ENCODE data around the gene SMC6. TPM values are rescaled to one million over a fixed set of nuclear protein-coding genes. Genes with fewer than 3 reads are reported as not detected.

The SMC6 gene
- 10 to 100 TPM; 15.7 to 49.1 (median 36.2) TPM for total RNA-seq

DNA sequence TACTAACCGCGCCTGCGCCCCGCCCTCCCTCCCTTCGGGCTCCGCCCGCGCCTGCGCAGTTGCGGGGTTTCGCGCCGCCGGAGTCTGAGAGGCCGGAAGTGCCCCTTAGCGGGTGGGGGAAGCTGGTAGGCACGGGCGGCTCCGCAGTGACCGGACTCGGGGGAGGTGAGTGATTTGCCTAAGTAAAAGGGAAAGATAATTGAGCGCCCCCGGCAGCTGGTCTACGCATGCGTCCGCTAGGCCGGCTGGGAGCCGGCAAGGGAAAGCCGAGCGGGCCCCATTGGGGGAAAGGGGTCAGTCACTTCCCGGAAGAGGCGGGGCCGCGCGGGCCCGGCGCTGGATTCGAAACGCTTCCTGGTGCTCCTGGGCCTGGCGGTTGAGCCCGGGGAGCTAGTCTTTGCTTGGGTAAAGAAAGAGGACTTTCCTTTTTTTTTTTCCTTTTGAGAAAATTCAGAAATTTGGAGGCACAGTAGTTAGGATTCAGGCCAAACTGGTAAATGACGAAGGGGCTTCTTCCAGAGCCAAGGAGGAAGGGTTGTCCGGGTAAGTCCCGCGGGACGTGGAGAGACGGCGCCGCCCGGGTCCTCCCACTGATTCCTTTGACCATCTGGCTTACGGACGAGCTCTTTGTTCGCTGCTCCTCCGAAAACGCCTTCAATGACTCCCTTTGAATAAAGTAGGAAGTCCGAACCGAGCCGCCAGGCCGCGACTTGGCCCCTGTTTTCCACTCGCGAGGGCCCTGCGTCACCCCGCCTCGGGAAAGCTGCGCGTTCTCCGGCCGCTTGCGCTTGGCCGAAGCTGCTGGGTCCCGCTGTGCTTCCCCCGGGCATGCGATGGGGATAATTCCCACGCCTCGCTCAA, at the start of gene SMC6, which contains the start of gene GEN1:
Gene SMC6, minus strand, starts transcription at position 8 of the 861 bp plus-strand sequence. CDS start 7,864 bp downstream, outside the sequence.
Gene GEN1, plus strand, starts transcription at position 336 of the 861 bp plus-strand sequence. CDS start 5,806 bp downstream, outside the sequence.
- no peaks in the 10 kb centered on the region for H3K9me3 ChIP-seq
- H3K4me3 ChIP-seq, result peak within 1 kb of the TSS; percentile 80 to 92 (median 84)
- no peaks in the 10 kb centered on the region for H3K36me3 ChIP-seq
- no peaks in the 10 kb centered on the region for H3K27me3 ChIP-seq
- intact Hi-C loops (cut with DNase I; ENCODE audit: low total_unique reads), result no loop called here
- TF ChIP-seq POLR2AphosphoS5 (IDR thresholded peaks at IDR 0.05), result peak in 2 of 3 donors; percentile 4 to 51
- TF ChIP-seq, protein P1, sequence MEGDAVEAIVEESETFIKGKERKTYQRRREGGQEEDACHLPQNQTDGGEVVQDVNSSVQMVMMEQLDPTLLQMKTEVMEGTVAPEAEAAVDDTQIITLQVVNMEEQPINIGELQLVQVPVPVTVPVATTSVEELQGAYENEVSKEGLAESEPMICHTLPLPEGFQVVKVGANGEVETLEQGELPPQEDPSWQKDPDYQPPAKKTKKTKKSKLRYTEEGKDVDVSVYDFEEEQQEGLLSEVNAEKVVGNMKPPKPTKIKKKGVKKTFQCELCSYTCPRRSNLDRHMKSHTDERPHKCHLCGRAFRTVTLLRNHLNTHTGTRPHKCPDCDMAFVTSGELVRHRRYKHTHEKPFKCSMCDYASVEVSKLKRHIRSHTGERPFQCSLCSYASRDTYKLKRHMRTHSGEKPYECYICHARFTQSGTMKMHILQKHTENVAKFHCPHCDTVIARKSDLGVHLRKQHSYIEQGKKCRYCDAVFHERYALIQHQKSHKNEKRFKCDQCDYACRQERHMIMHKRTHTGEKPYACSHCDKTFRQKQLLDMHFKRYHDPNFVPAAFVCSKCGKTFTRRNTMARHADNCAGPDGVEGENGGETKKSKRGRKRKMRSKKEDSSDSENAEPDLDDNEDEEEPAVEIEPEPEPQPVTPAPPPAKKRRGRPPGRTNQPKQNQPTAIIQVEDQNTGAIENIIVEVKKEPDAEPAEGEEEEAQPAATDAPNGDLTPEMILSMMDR (IDR thresholded peaks at IDR 0.05), result no peak
- peak within 1 kb of the TSS; percentile 95 to 97 (median 96) for H3K27ac ChIP-seq
- in situ Hi-C loops (cut with MboI; ENCODE audit: low pct_ligation_motif_present in 1 of 4, low pct_unique_long_range_greater_than_20kb in 1 of 4, low sequenced_read_pairs in 3 of 4), result no loop called here
- DNase-seq, result peak; percentile 93
- peaks cover 5 to 50% (median 22%) of the 10 kb centered on the region in 4 donors for H3K4me1 ChIP-seq
- WGBS, 2 donors (ENCODE audit: low coverage in 1 of 2), result 0% methylated on average over 76 of the region's 76 CpGs; no CpG with 5 or more reads in 1 of the 2 donors

- DNase-seq, result peak; percentile 75
Observed at GRCh38 chr2:17800693-17801458, 47.3 kb upstream of the SMC6 start.

DNA sequence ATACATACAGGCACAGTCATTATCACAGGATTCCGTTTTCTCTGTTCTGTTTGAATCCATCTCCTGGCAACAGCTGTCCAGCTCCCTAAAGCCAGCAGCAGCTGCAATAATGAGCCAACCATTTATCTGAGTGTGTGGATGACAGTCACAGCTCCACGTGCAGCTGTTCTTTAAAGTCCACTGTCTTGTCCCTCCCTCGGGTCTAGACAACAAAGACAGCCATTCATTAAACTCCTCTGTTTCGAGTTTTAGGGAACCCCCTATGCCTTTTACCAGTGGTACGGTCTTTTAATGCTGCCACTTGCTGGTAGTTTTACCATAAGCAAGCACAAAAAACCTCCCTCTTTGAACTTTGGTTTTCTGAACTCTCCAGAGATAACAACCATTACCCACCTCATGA, 46.6 kb upstream of the SMC6 start:
- in situ Hi-C loops (cut with MboI; ENCODE audit: low pct_ligation_motif_present in 1 of 4, low pct_unique_long_range_greater_than_20kb in 1 of 4, low sequenced_read_pairs in 3 of 4), result no loop called here

More at GRCh38 chr2:17800693-17801458, 47.3 kb upstream of the SMC6 start:
- no peak for TF ChIP-seq POLR2A (IDR thresholded peaks at IDR 0.05)
- TF ChIP-seq EP300 (IDR thresholded peaks at IDR 0.05; ENCODE audit: low read depth), result no peak
- TF ChIP-seq, protein P1 (IDR thresholded peaks at IDR 0.05), result no peak
- TF ChIP-seq POLR2AphosphoS5 (IDR thresholded peaks at IDR 0.05), result no peak
- H3K36me3 ChIP-seq, result no peaks in the 10 kb centered on the region
- 80 to 94% methylated on average over 1 of the region's 1 CpG for WGBS, 2 donors (ENCODE audit: low coverage in 1 of 2)
- intact Hi-C loops (cut with DNase I; ENCODE audit: low total_unique reads), result no loop called here
- peaks cover 0 to 57% (median 16%) of the 10 kb centered on the region in 4 donors for H3K4me1 ChIP-seq
- H3K27ac ChIP-seq, result peak overlapping the region; percentile 31 to 66 (median 55)
- no peaks in the 10 kb centered on the region for H3K27me3 ChIP-seq
- H3K4me3 ChIP-seq, result no peak overlapping the region
- H3K9me3 ChIP-seq, result no peaks in the 10 kb centered on the region
- in situ Hi-C loops (cut with MboI; ENCODE audit: low pct_ligation_motif_present in 1 of 4, low pct_unique_long_range_greater_than_20kb in 1 of 4, low sequenced_read_pairs in 3 of 4), result no loop called here

More for the DNA sequence above, 46.6 kb upstream of the SMC6 start:
- intact Hi-C loops (cut with DNase I; ENCODE audit: low total_unique reads), result no loop called here
- Histone ChIP-seq H3K27ac (peak overlapping the region; percentile 31 to 66 (median 55)), H3K27me3 (no peaks in the 10 kb centered on the region), H3K4me3 (no peak overlapping the region), H3K4me1 (peaks cover 0 to 57% (median 16%) of the 10 kb centered on the region in 4 donors), H3K36me3 (no peaks in the 10 kb centered on the region), H3K9me3 (no peaks in the 10 kb centered on the region)
- WGBS, 2 donors (ENCODE audit: low coverage in 1 of 2), result 57 to 61% methylated on average over 2 to 4 of the region's 5 CpGs
- no peak for DNase-seq
- TF ChIP-seq EP300 (IDR thresholded peaks at IDR 0.05; ENCODE audit: low read depth) (no peak), POLR2A (IDR thresholded peaks at IDR 0.05) (no peak), POLR2AphosphoS5 (IDR thresholded peaks at IDR 0.05) (no peak)
- TF ChIP-seq, protein P1 (IDR thresholded peaks at IDR 0.05), result no peak

Measured in transverse colon (tissue), 4 donors.